GM12864 (cell line): ENCODE measurements around the gene VPS52.

Experiments used
- DNase-seq: peaks from one replicate; pipeline ENCODE4 v3.0.0-alpha.2; 2011; ENCODE audit warnings: low read depth
- H3K4me3 ChIP-seq: 2 replicates; pipeline ENCODE4 v1.5.1; 2011; ENCODE audit warnings: mild to moderate bottlenecking, low read depth, low read length, control low read depth
- CTCF ChIP-seq: IDR thresholded peaks from 2 replicates; pipeline ENCODE4 v1.5.1; 2011; ENCODE audit warnings: low read depth, mild to moderate bottlenecking, moderate library complexity, low read length, control low read depth, inconsistent platforms; ENCODE audit errors: missing control alignments

VPS52 gene

GRCh38 chr6:33251395-33252012 is 20.2 kb downstream of the VPS52 start:
- no peak overlapping the region for H3K4me3 ChIP-seq
- no peak for DNase-seq
- TF ChIP-seq CTCF = no peak

GRCh38 chr6:33250731-33251130 is 20.9 kb downstream of the VPS52 start:
- no peak for DNase-seq
- TF ChIP-seq CTCF = no peak
- H3K4me3 ChIP-seq = no peak overlapping the region

GRCh38 chr6:33249732-33250630 is 21.7 kb downstream of the VPS52 start:
- no peak for TF ChIP-seq CTCF
- H3K4me3 ChIP-seq = peak overlapping the region; percentile 78
- DNase-seq = no peak

- peak overlapping the region; percentile 78 for H3K4me3 ChIP-seq
- TF ChIP-seq CTCF = peak; percentile 8
- peak; percentile 99 for DNase-seq
Observed at GRCh38 chr6:33248932-33249731, 22.5 kb downstream of the VPS52 start.

- peak overlapping the region; percentile 78 for H3K4me3 ChIP-seq
- no peak for DNase-seq
- no peak for TF ChIP-seq CTCF
Observed at GRCh38 chr6:33248643-33248931, 23.1 kb downstream of the VPS52 start.

- TF ChIP-seq CTCF = peak; percentile 99
- peak; percentile 72 for DNase-seq
- H3K4me3 ChIP-seq = peak overlapping the region; percentile 78
Observed at GRCh38 chr6:33247977-33248642, 23.6 kb downstream of the VPS52 start.
